Measurements from ENCODE around the gene PPFIBP1.
A peak's percentile ranks its signal among the peaks of the same experiment; 100 is the strongest.
"Not testable (repeated sequence)": the region's sequence is repeated elsewhere in the genome, so short reads cannot be mapped to it uniquely, and the experiment has no call there.

Gene PPFIBP1

DNA sequence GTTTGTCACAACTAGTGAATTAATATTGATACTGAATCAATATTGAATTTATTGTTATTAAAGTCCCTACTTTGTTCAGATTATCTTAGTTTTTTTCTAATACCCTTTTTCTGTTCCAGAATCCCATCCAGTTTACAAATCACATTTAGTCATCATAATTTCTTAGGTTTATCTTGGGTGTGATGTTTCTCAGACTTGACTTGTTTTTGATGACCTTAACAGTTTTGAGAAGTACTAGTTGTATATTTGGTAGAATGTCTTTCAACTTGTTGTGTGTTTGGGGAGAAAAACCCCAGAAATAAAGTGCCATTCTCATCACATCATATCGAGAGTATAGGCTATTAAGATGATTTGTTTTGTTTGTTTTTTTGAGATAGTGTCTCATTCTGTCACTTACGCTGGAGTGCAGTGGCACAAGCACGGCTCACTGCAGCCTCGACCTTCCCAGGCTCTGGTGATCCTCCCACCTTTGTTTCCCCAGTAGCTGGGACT lies 206.1 kb downstream of the PPFIBP1 start:
- TF ChIP-seq, protein P1, sequence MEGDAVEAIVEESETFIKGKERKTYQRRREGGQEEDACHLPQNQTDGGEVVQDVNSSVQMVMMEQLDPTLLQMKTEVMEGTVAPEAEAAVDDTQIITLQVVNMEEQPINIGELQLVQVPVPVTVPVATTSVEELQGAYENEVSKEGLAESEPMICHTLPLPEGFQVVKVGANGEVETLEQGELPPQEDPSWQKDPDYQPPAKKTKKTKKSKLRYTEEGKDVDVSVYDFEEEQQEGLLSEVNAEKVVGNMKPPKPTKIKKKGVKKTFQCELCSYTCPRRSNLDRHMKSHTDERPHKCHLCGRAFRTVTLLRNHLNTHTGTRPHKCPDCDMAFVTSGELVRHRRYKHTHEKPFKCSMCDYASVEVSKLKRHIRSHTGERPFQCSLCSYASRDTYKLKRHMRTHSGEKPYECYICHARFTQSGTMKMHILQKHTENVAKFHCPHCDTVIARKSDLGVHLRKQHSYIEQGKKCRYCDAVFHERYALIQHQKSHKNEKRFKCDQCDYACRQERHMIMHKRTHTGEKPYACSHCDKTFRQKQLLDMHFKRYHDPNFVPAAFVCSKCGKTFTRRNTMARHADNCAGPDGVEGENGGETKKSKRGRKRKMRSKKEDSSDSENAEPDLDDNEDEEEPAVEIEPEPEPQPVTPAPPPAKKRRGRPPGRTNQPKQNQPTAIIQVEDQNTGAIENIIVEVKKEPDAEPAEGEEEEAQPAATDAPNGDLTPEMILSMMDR (IDR thresholded peaks at IDR 0.05), result no peak
- no peak overlapping the region for H3K4me3 ChIP-seq (ENCODE audit: low read depth, low read length)

DNA sequence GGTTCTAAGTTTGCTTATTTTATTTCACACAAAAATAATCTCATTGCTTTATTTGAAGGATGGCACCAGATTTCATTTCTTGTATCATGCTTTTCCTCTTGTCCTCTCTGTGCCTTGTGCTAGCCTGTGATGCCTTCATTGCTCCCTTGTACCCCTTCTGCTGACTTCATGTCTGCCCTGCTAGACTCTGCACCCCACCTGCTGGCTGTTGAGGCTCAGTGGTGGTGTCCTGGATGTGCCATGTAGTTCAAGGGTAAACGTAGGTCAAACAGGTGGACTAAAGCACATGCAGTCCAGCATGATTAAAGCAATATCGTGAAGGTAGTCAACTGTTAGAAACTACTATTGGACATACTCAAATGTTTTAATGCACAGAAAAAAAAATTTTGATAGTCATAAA lies 208.3 kb downstream of the PPFIBP1 start:
- H3K36me3 ChIP-seq (ENCODE audit: control insufficient read depth, insufficient read depth, low read length), result no peaks in the 10 kb centered on the region

More for the DNA sequence above, 206.1 kb downstream of the PPFIBP1 start:
- no peak overlapping the region for H2AFZ ChIP-seq
- no peaks in the 10 kb centered on the region for H3K27me3 ChIP-seq (ENCODE audit: control insufficient read depth, insufficient read depth, low read length)
- no peaks in the 10 kb centered on the region for H3K4me1 ChIP-seq
- no peak overlapping the region for H3K27ac ChIP-seq
- no peaks in the 10 kb centered on the region for H3K36me3 ChIP-seq (ENCODE audit: control insufficient read depth, insufficient read depth, low read length)
- H3K9me3 ChIP-seq (ENCODE audit: control insufficient read depth, low read length), result no peaks in the 10 kb centered on the region
- H3K4me2 ChIP-seq (ENCODE audit: low read length), result no peak overlapping the region
- no peaks in the 10 kb centered on the region for H3K79me2 ChIP-seq
- no peak overlapping the region for H3K9ac ChIP-seq

DNA sequence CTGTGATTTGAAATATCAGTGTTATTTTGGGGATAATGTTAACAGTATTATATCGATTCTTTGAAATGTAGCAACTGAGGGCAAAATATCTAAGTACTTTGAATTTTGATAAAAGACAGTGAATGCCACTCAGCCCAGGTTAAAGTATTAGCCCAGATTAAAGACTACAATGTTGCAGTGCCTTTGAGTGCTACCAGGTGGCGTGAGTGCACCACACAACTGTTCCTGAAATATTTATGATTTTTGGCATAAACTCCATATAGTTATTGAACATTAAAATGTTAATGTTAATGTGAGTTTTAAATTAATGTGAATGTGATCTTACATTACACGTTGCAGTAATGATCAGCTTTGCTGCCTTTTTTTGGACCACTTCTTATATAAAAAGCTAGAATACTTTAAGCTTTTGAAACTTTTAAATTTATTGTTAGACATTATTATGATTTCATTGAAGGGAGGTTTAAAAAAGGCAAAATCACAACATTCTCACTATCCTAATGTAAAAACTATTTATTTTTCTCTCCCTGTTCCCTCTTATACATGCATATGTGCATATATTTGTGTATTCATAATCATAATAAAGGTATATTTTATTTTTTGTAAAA lies 209.1 kb downstream of the PPFIBP1 start:
- Histone ChIP-seq H3K27ac (no peak overlapping the region), H3K9me3 (ENCODE audit: control insufficient read depth, low read length) (no peaks in the 10 kb centered on the region), H3K4me1 (no peaks in the 10 kb centered on the region), H3K4me2 (ENCODE audit: low read length) (no peak overlapping the region), H3K9ac (no peak overlapping the region), H2AFZ (no peak overlapping the region), H3K36me3 (ENCODE audit: control insufficient read depth, insufficient read depth, low read length) (no peaks in the 10 kb centered on the region), H3K27me3 (ENCODE audit: control insufficient read depth, insufficient read depth, low read length) (no peaks in the 10 kb centered on the region), H3K79me2 (no peaks in the 10 kb centered on the region), H3K4me3 (ENCODE audit: low read depth, low read length) (no peak overlapping the region)
- TF ChIP-seq, protein P1 (IDR thresholded peaks at IDR 0.05), result peak; percentile 78

More for the DNA sequence above, 208.3 kb downstream of the PPFIBP1 start:
- Histone ChIP-seq H3K9me3 (ENCODE audit: control insufficient read depth, low read length) (no peaks in the 10 kb centered on the region), H3K79me2 (no peaks in the 10 kb centered on the region), H3K27me3 (ENCODE audit: control insufficient read depth, insufficient read depth, low read length) (no peaks in the 10 kb centered on the region), H3K4me1 (no peaks in the 10 kb centered on the region), H3K27ac (no peak overlapping the region), H3K4me3 (ENCODE audit: low read depth, low read length) (no peak overlapping the region), H3K4me2 (ENCODE audit: low read length) (no peak overlapping the region), H3K9ac (no peak overlapping the region), H2AFZ (no peak overlapping the region)
- TF ChIP-seq, protein P1 (IDR thresholded peaks at IDR 0.05), result no peak

DNA sequence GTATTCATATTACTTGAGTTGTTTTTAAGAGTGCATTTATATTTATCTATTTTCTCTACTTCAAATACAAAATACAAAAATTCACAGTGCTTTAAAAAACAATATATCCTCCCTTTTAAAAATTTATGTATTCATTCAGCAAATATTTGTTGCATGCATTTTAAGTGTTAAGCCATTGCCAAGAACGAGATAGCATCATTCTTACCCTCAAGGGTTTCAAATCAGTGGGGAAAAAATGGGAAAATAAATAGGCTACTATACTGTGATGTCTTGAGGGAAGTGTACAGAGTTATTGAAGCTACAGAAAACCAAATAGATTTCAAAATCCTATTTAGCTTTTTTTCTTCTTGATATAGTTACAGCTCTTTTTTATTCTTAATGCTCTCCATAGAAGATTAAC lies 209.8 kb downstream of the PPFIBP1 start:
- Histone ChIP-seq H3K4me2 (ENCODE audit: low read length) (no peak overlapping the region), H3K36me3 (ENCODE audit: control insufficient read depth, insufficient read depth, low read length) (no peaks in the 10 kb centered on the region), H3K27me3 (ENCODE audit: control insufficient read depth, insufficient read depth, low read length) (no peaks in the 10 kb centered on the region), H3K9me3 (ENCODE audit: control insufficient read depth, low read length) (no peaks in the 10 kb centered on the region), H3K4me3 (ENCODE audit: low read depth, low read length) (no peak overlapping the region), H3K79me2 (no peaks in the 10 kb centered on the region), H3K9ac (no peak overlapping the region), H3K4me1 (no peaks in the 10 kb centered on the region), H3K27ac (no peak overlapping the region), H2AFZ (no peak overlapping the region)
- TF ChIP-seq, protein P1 (IDR thresholded peaks at IDR 0.05), result no peak

DNA sequence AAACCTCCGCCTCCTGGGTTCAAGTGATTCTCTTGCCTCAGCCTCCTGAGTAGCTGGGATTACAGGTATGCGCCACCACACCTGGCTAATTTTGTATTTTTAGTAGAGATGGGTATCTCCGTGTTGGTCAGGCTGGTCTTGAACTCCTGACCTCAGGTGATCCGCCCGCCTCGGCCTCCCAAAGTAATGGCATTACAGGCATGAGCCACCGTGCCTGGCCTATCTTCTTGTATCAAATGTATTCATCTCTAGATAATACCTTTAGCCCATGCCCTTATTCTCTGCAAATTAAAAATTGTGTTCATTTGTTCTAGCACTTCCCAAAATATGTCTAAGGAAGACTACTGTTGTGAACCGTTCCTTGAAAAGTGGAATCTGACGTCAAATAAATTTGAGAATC lies 210.3 kb downstream of the PPFIBP1 start:
- H3K27me3 ChIP-seq (ENCODE audit: control insufficient read depth, insufficient read depth, low read length); H3K4me1 ChIP-seq; H3K36me3 ChIP-seq (ENCODE audit: control insufficient read depth, insufficient read depth, low read length): not testable (repeated sequence)

More for the DNA sequence above, 210.3 kb downstream of the PPFIBP1 start:
- H2AFZ ChIP-seq; H3K4me2 ChIP-seq (ENCODE audit: low read length); H3K4me3 ChIP-seq (ENCODE audit: low read depth, low read length); H3K9ac ChIP-seq; H3K79me2 ChIP-seq; H3K27ac ChIP-seq; H3K9me3 ChIP-seq (ENCODE audit: control insufficient read depth, low read length): not testable (repeated sequence)
